ENCODE results near the gene PIP5K1C.

Gene PIP5K1C

GRCh38 chr19:3693025-3693925 is 7.0 kb downstream of the PIP5K1C start:
- DNase-seq (ENCODE audit: low read depth), result no peak

- no peak for DNase-seq (ENCODE audit: low read depth)
Observed at GRCh38 chr19:3692141-3693024, 7.9 kb downstream of the PIP5K1C start.

DNA sequence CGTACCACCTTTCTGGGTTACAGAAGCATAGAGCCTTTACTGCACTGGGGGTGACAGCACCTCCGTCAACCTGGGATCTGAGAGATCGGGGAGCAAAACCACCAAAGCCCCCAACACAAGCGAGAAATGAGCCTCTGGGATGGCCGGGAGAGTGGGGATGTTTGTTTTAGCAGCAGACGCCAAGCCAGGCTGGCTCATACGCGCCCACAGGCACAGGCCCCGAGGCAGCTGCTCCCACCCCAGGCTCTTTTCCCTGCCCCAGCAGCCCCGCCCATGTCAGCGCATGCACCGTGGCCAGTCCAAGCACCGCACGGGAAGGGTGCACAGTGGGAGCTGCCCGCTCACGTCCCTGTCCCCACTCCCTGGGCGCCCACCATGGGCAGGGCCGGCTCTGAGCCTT is 8.5 kb downstream of the PIP5K1C start:
- DNase-seq (ENCODE audit: low read depth), result no peak

GRCh38 chr19:3691372-3691716 is 8.9 kb downstream of the PIP5K1C start:
- DNase-seq (ENCODE audit: low read depth), result no peak

- no peak for DNase-seq (ENCODE audit: low read depth)
Observed at GRCh38 chr19:3690551-3691371, 9.5 kb downstream of the PIP5K1C start.

DNA sequence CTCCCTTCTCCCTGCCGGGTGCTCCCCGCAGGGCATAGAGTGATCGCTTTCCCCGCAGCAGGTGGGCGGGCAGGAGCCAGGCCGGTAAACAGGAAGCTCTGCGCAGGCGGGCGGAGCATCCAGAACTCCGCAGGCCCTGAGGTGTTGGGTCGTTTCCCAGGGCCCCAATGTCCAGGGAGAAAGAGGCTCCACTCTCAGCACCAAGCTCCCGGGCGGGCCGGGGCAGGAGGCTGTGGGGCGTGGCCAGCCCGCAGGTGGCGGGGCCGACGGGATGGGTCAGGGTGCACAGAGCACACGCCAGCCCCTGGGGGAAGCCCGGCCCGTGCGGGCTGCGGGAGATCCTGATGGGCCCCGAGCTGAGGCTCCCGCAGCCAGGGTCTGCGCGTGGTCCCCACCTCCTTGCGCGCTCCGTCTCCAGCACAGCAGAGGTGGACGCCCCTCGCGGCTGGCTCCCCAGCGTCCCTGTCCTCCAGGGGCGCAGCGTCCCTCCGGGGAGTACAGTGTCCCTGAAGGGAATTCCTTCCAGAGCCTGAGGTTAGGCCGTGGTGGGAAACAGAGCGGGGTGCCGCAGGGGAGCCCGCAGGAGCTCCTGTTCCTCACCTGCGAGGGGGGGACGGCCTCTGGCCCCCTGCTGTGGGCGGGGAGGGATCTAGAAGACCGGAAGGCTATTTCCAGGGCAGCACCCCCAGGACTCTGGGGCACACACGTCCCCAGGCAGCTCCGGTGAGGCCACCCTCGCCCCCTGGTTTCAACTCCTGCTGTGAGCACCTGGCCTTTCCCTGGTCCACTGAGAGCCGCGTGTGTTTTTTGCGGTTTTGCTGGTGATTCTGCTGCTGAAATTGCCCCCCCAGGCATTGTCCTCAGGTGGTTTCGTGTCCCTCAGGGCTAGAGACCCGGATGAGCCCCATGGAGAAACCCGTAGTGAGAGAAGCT is 12.2 kb downstream of the PIP5K1C start:
- DNase-seq (ENCODE audit: low read depth), result no peak

GRCh38 chr19:3687393-3687773 is 12.9 kb downstream of the PIP5K1C start:
- DNase-seq (ENCODE audit: low read depth), result no peak

DNA sequence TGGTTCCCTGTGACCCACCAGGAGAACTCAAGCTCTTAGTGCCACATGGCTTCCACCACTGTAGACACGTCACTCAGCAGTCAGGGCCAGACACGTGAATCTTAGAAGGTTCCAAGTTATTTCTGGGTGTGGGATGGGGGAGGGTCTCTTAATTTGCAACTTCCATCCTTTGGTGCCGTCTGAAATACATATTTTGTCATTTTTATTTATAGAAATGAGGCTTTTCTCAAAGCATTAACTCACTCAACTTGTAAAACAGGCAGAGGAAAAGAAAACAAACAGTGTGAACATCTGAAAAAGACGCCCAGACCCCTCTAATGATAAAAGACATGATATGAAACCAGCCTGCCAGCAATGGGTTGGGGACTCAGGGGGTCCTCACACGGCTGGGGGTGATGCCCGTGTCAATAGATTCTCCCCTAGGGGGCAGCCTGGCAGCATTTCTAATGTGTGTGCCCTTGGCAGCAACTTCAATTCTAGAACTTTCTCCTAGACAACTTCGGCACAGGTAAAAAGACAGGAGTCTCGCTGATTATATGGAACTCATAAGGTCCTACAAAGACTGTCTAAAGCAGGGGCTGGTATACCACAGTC is 15.4 kb downstream of the PIP5K1C start:
- no peak for DNase-seq (ENCODE audit: low read depth)

DNA sequence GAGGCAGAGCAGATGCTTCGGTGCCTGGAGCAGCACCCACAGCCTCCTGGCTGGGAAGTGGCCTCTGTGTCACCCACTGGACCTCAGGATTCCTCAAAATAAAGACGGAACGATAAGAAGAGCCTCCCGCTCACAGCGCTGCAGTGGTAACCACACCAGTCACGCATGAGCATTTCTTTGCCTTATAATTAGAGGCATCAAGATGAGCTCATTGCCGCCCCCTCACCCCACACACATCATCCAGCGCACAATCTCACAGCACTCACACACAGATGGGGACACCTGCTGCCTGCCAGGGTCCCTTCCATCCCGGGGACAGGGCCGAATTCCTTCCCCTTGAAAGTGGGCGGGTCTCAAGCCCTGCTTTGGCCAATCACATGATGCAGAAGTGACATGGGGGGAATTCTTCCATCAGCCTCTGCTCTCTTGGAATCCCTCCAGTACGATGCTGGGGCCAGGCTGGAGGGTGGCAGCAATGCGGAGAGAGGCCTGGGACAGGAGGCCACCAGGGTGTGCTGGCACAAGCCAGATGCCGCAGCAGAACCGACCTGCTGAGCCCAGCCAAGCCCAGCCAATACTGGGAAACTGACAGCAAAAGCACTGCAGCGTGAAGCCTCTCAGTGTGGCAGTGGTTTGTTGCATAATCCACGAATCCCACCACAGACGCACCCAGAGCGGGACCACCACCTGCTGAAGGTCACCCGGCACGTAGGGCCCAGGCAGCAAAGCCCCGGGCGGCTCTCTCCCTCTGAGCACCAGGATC is 16.0 kb downstream of the PIP5K1C start:
- DNase-seq (ENCODE audit: low read depth), result no peak

GRCh38 chr19:3683405-3684053 is 16.7 kb downstream of the PIP5K1C start:
- no peak for DNase-seq (ENCODE audit: low read depth)

- DNase-seq (ENCODE audit: low read depth), result no peak
Observed at GRCh38 chr19:3682741-3683404, 17.4 kb downstream of the PIP5K1C start.

DNA sequence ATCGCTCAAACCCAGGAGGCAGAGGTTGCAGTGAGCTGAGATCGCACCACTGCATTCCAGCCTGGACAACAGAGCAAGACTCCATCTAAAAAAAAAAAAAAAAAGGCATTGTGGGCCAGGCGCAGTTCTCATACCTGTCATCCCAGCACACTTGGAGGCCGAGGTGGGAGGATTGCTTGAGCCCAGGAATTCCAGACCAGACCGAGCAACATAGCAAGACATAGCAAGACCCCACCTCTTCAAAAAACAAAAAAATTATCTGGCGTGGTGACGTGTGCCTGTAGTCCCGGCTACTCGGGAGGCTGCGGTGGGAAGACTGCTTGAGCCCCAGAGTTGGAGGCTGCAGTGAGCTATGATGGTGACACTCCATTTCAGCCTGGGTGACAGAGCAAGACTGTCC is 18.0 kb downstream of the PIP5K1C start:
- DNase-seq (ENCODE audit: low read depth), result no peak

DNA sequence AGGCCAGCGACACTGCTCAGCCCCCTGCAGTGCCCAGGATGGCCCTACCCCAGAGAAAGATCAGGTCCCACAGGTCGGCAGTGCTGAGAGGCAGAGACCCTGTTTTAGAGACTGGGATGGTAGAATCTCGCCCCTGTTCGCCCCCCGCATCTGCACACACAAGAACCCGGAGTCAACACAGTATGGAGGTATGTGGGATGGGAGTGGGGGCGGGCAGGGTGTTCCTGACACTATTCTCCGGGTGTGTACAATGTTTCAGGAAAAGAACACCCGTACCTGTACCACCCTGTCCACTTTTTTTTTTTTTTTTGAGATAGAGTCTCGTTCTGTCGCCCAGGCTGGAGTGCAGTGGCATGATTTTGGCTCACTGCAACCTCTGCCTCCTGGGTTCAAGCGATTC is 19.3 kb downstream of the PIP5K1C start:
- no peak for DNase-seq (ENCODE audit: low read depth)

- DNase-seq (ENCODE audit: low read depth), result no peak
Observed at GRCh38 chr19:3679581-3679980, 20.7 kb downstream of the PIP5K1C start.

DNA sequence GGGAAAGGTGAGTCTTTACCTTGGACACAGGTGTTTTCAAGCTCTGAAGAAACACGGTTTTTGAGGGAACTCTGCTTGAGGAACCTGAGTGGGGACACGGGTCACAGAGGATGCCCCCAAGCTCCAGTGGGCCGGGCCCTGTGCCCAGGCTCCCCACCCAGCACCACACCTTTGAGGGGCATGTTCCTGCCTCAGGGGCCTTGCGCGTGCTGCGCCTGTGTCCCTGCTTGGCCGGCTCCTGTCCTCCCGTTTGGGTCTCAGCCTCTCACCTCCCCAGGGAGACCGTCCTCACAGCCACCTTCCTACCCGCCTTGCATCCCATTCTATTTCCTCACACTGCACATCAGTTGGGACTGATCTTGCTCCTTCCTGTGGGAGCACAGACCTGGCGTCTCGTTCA is 21.1 kb downstream of the PIP5K1C start:
- DNase-seq (ENCODE audit: low read depth), result no peak

DNA sequence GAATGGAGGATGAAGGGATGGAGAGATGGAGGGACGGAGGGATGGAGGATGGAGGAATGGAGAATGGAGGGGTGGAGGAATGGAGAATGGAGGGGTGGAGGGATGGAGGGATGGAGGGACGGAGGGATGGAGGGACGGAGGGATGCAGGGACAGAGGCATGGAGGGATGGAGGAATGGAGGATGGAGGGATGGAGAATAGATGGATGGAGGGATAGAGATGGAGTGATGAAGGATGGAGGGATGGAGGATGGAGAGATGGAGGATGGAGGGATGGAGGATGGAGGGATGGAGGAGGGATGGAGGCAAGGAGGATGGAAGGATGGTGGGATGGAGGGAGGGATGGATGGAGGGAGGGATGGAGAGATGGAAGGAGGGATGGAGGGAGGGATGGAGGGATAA is 22.1 kb downstream of the PIP5K1C start:
- DNase-seq (ENCODE audit: low read depth), result no peak

- DNase-seq (ENCODE audit: low read depth), result no peak
Observed at GRCh38 chr19:3674784-3675543, 25.3 kb downstream of the PIP5K1C start.
